Thyroid gland (tissue), 4 donors: ENCODE data around the gene PSMA6. TPM values are rescaled to one million over a fixed set of nuclear protein-coding genes. Genes with fewer than 3 reads are reported as not detected.
A peak's percentile ranks its signal among the peaks of the same experiment; 100 is the strongest.

ENCODE experiments used
- DNase-seq, 2 donors: peaks; one replicate each; pipeline ENCODE4 v3.0.0-alpha.2; 2019
- H3K27ac ChIP-seq, 3 donors: fragments of 200-600 bp; sonication (generic); 1 replicate in 2 of 3; 2 replicates in 1 of 3; pipeline ENCODE4 v1.5.1; 2016 to 2019; ENCODE audit warnings: mild to moderate bottlenecking in 1 of 3, moderate library complexity in 1 of 3
- H3K27me3 ChIP-seq: fragments of 200-600 bp; sonication (generic); one replicate; pipeline ENCODE4 v1.5.1; 2019
- H3K36me3 ChIP-seq, 2 donors: fragments of 200-600 bp; sonication (generic); one replicate each; pipeline ENCODE4 v1.5.1; 2016 to 2019
- H3K4me1 ChIP-seq, 2 donors: fragments of 200-600 bp; sonication (generic); one replicate each; pipeline ENCODE4 v1.5.1; 2017 to 2019
- H3K4me3 ChIP-seq, 3 donors: fragments of 200-600 bp; sonication (generic); replicated peaks in 1 of 3; 1 replicate in 2 of 3; 2 replicates in 1 of 3; pipeline ENCODE4 v1.5.1; 2016; ENCODE audit warnings: mild to moderate bottlenecking in 1 of 3
- H3K9me3 ChIP-seq: fragments of 200-600 bp; sonication (generic); one replicate; pipeline ENCODE4 v1.5.1; 2017
- CTCF ChIP-seq, 6 experiments: fragments of 200-600 bp in 3 of 6; fragments of 450-650 bp in 3 of 6; sonication (generic) in 3 of 6; IDR thresholded peaks; one replicate each; pipeline ENCODE4 v1.5.1; 2016 to 2019; ENCODE audit warnings: antibody characterized with exemption in 6 of 6, mild to moderate bottlenecking in 2 of 6, inconsistent platforms in 1 of 6, moderate library complexity in 1 of 6
- POLR2A ChIP-seq, 2 donors: fragments of 450-650 bp; IDR thresholded peaks; one replicate each; pipeline ENCODE4 v1.6.1; 2017; ENCODE audit warnings: antibody characterized with exemption in 2 of 2, mild to moderate bottlenecking in 2 of 2, moderate library complexity in 1 of 2
- WGBS, 2 donors: methylation state at CpG; one replicate each; pipeline ENCODE4 v1.1.5; 2017; 5-methylcytosine and 5-hydroxymethylcytosine counted together
- intact Hi-C: fragments of 100-400 bp; cut with DNase I; formaldehyde crosslinking; loops from one replicate; pipeline ENCODE4 v1.15.1; 2023
- total RNA-seq, 4 donors: library from RNA; depleted of rRNA; stranded (reverse); fragments of >200 nt; gene quantifications; one replicate each; pipeline ENCODE4 v1.2.3, GENCODE V29; 2016

PSMA6 gene
- total RNA-seq, 4 donors from 2014 or later = 107 to 157 (median 120) TPM

- WGBS, 2 donors = 93 to 94% methylated on average over 12 of the region's 14 CpGs
- Histone ChIP-seq H3K9me3 (no peaks in the 10 kb centered on the region), H3K27ac (peak overlapping the region; percentile 94 to 99 (median 98)), H3K4me3 (no peak overlapping the region), H3K4me1 (peaks cover 41 to 63% of the 10 kb centered on the region in 2 donors), H3K27me3 (no peaks in the 10 kb centered on the region), H3K36me3 (no peaks in the 10 kb centered on the region)
- no peak for TF ChIP-seq POLR2A (IDR thresholded peaks at IDR 0.05)
- no peak for TF ChIP-seq CTCF (IDR thresholded peaks at IDR 0.05)
- intact Hi-C loops = no loop called here
- no peak for DNase-seq
These were observed 48.7 kb downstream of the PSMA6 start for GRCh38 chr14:35340616-35341453.

GRCh38 chr14:35341454-35341750, 49.2 kb downstream of the PSMA6 start:
- H3K27ac ChIP-seq = peak overlapping the region; percentile 94 to 99 (median 98)
- H3K36me3 ChIP-seq = no peaks in the 10 kb centered on the region
- no peaks in the 10 kb centered on the region for H3K9me3 ChIP-seq
- H3K27me3 ChIP-seq = no peaks in the 10 kb centered on the region
- peaks cover 36 to 58% of the 10 kb centered on the region in 2 donors for H3K4me1 ChIP-seq
- TF ChIP-seq CTCF (IDR thresholded peaks at IDR 0.05) = no peak
- no peak for TF ChIP-seq POLR2A (IDR thresholded peaks at IDR 0.05)
- 7 to 16% methylated on average over 2 to 4 of the region's 4 CpGs for WGBS, 2 donors
- no peak overlapping the region for H3K4me3 ChIP-seq
- intact Hi-C loops = no loop called here
- no peak for DNase-seq

- Histone ChIP-seq H3K4me1 (peaks cover 35 to 54% of the 10 kb centered on the region in 2 donors), H3K27me3 (no peaks in the 10 kb centered on the region), H3K27ac (peak overlapping the region; percentile 94 to 99 (median 98)), H3K36me3 (no peaks in the 10 kb centered on the region), H3K4me3 (peak overlapping the region in 1 of 3 donors; percentile 6), H3K9me3 (no peaks in the 10 kb centered on the region)
- peak; percentile 100 for DNase-seq
- peak in 1 of 2 donors; percentile 90 for TF ChIP-seq POLR2A (IDR thresholded peaks at IDR 0.05)
- peak in 1 of 6 experiments; percentile 8 for TF ChIP-seq CTCF (IDR thresholded peaks at IDR 0.05)
- 4 to 26% methylated on average over 4 to 8 of the region's 25 CpGs for WGBS, 2 donors
- intact Hi-C loops = no loop called here
These were observed 49.7 kb downstream of the PSMA6 start for GRCh38 chr14:35341751-35342488.

- H3K9me3 ChIP-seq = no peaks in the 10 kb centered on the region
- DNase-seq = peak; percentile 59 to 74
- H3K4me1 ChIP-seq = peaks cover 28 to 51% of the 10 kb centered on the region in 2 donors
- TF ChIP-seq CTCF (IDR thresholded peaks at IDR 0.05) (no peak), POLR2A (IDR thresholded peaks at IDR 0.05) (no peak)
- no peaks in the 10 kb centered on the region for H3K36me3 ChIP-seq
- intact Hi-C loops = no loop called here
- peak overlapping the region; percentile 94 to 99 (median 98) for H3K27ac ChIP-seq
- H3K27me3 ChIP-seq = no peaks in the 10 kb centered on the region
- H3K4me3 ChIP-seq = peak overlapping the region in 1 of 3 donors; percentile 6
- 46 to 52% methylated on average over 4 to 8 of the region's 8 CpGs for WGBS, 2 donors
These were observed 50.4 kb downstream of the PSMA6 start for GRCh38 chr14:35342489-35343010.
